Measurements from ENCODE around the gene SYT13.

Gene SYT13

GRCh38 chr11:45215098-45215865, 70.9 kb downstream of the SYT13 start:
- no peak for TF ChIP-seq CTCF (IDR thresholded peaks at IDR 0.05)
- H3K27ac ChIP-seq = no peak overlapping the region

GRCh38 chr11:45213717-45214116, 72.4 kb downstream of the SYT13 start:
- H3K27ac ChIP-seq = no peak overlapping the region
- no peak for TF ChIP-seq CTCF (IDR thresholded peaks at IDR 0.05)
- DNase-seq (ENCODE audit: low spot score) = no peak
- no peak overlapping the region for H3K4me3 ChIP-seq

More at GRCh38 chr11:45215098-45215865, 70.9 kb downstream of the SYT13 start:
- no peak overlapping the region for H3K4me3 ChIP-seq
- no peak for DNase-seq (ENCODE audit: low spot score)

- no peak overlapping the region for H3K4me3 ChIP-seq
- TF ChIP-seq CTCF (IDR thresholded peaks at IDR 0.05) = no peak
- H3K27ac ChIP-seq = no peak overlapping the region
- DNase-seq (ENCODE audit: low spot score) = no peak
Observed at GRCh38 chr11:45213316-45213665, 72.8 kb downstream of the SYT13 start.

- DNase-seq (ENCODE audit: low spot score) = no peak
- H3K27ac ChIP-seq = no peak overlapping the region
- no peak overlapping the region for H3K4me3 ChIP-seq
- TF ChIP-seq CTCF (IDR thresholded peaks at IDR 0.05) = no peak
Observed at GRCh38 chr11:45212566-45213315, 73.4 kb downstream of the SYT13 start.

GRCh38 chr11:45211732-45212131, 74.4 kb downstream of the SYT13 start:
- Histone ChIP-seq H3K27ac (no peak overlapping the region), H3K4me3 (no peak overlapping the region)
- DNase-seq (ENCODE audit: low spot score) = no peak
- no peak for TF ChIP-seq CTCF (IDR thresholded peaks at IDR 0.05)

GRCh38 chr11:45210846-45211245, 75.3 kb downstream of the SYT13 start:
- no peak for TF ChIP-seq CTCF (IDR thresholded peaks at IDR 0.05)
- Histone ChIP-seq H3K4me3 (no peak overlapping the region), H3K27ac (peak overlapping the region; percentile 79 to 89)
- DNase-seq (ENCODE audit: low spot score) = no peak
